ENCODE results near the gene NKX2-1. TPM values are rescaled to one million over a fixed set of nuclear protein-coding genes. Genes with fewer than 3 reads are reported as not detected.

Gene NKX2-1
- total and polyA plus RNA-seq, 10 of the 15 experiments (the other 5 are each of a cell fraction or from before 2014, with no cell fraction given) = 0.03 TPM; not detected in 9

- no peak for TF ChIP-seq HSF1 (IDR thresholded peaks at IDR 0.05; ENCODE audit: low read depth, low read length)
- TF ChIP-seq NRF1 (conservative IDR thresholded peaks at IDR 0.05; ENCODE audit: low read depth, low read length) = no peak
- no peak for TF ChIP-seq ZNF687 (IDR thresholded peaks at IDR 0.05)
- TF ChIP-seq MEF2B (IDR thresholded peaks at IDR 0.05; ENCODE audit: partially characterized antibody, poor library complexity, severe bottlenecking) = no peak
- no peak for TF ChIP-seq CTCF (IDR thresholded peaks at IDR 0.05 in 2 of 3, conservative IDR thresholded peaks at IDR 0.05 in 1 of 3; ENCODE audit: control insufficient read depth in 2 of 3, extremely low read depth in 1 of 3, insufficient read depth in 1 of 3, low read depth in 3 of 3, low read length in 3 of 3)
- TF ChIP-seq PBX3 (IDR thresholded peaks at IDR 0.05; ENCODE audit: insufficient replicate concordance, low read depth, low read length) = no peak
Observed at GRCh38 chr14:36508418-36509068, 11.5 kb downstream of the NKX2-1 start (continued).

Data from GM12878 (cell line).